Endothelial cell of umbilical vein (primary cell): ENCODE results near the gene THEM4. TPM values are rescaled to one million over a fixed set of nuclear protein-coding genes. Genes with fewer than 3 reads are reported as not detected.

Experiments used
- BruUV-seq: library from RNA; stranded (reverse); fragments of 400-500 nt; replicated peaks from 2 replicates; lab custom pipeline; 2021; lab: Mats Ljungman, UMichigan
- CTCF ChIA-PET: fragments of 300-600, 350-600 bp; sonication (Branson Sonifier 250); formaldehyde crosslinking; loops from one replicate; lab custom pipeline; 2021; ENCODE audit warnings: antibody characterized with exemption, inconsistent platforms; lab: Charles Lee
- POLR2A ChIA-PET: fragments of 300-600, 350-600 bp; sonication (Branson Sonifier 250); formaldehyde crosslinking; loops from one replicate; lab custom pipeline; 2021; ENCODE audit warnings: antibody characterized with exemption, inconsistent platforms; lab: Charles Lee
- DNase-seq: peaks from one replicate; pipeline ENCODE4 v3.0.0-alpha.2; 2011; ENCODE audit warnings: low read depth, low spot score
- FAIRE-seq: peaks from 2 replicates; lab custom pipeline; 2011; peaks lifted over from hg19 to GRCh38; lab: Jason Lieb, UNC
- H2AFZ ChIP-seq: 2 replicates; pipeline ENCODE4 v1.6.0; 2012; ENCODE audit warnings: low read depth, low read length, control low read depth, inconsistent platforms
- H3K27ac ChIP-seq: 2 replicates; pipeline ENCODE4 v1.5.1; 2011; ENCODE audit warnings: low read depth, mild to moderate bottlenecking, control low read depth, low read length, moderate library complexity; ENCODE audit not compliant: insufficient read depth
- H3K27me3 ChIP-seq, 2 experiments: 2 replicates each; pipeline versions ENCODE4 v1.6.0 to v1.6.1; 2011; ENCODE audit warnings: low read length in 2 of 2, mixed read lengths in 1 of 2; ENCODE audit not compliant: control insufficient read depth in 2 of 2, insufficient read depth in 2 of 2
- H3K36me3 ChIP-seq, 2 experiments: 2 replicates in 1 of 2; 3 replicates in 1 of 2; pipeline ENCODE4 v1.5.1; 2011; ENCODE audit warnings: low read length in 2 of 2, mild to moderate bottlenecking in 1 of 2, moderate library complexity in 1 of 2; ENCODE audit not compliant: control insufficient read depth in 2 of 2, insufficient read depth in 2 of 2; ENCODE audit errors: extremely low read depth in 1 of 2
- H3K4me1 ChIP-seq: 3 replicates; pipeline ENCODE4 v1.5.1; 2011; ENCODE audit warnings: mild to moderate bottlenecking, low read length; ENCODE audit not compliant: control insufficient read depth, insufficient read depth; ENCODE audit errors: extremely low read depth
- H3K4me2 ChIP-seq: 2 replicates; pipeline ENCODE4 v1.6.1; 2011; ENCODE audit warnings: low read length, control low read depth, mixed read lengths; ENCODE audit not compliant: insufficient read depth
- H3K4me3 ChIP-seq, 3 experiments: fragments of 200-600 bp in 1 of 3; sonication (generic), shearing (Covaris generic) in 1 of 3; replicated peaks in 1 of 3; 2 replicates each; pipeline ENCODE4 v1.5.1; 2011 to 2016; ENCODE audit warnings: control low read depth in 3 of 3, low read length in 3 of 3, mild to moderate bottlenecking in 2 of 3, inconsistent platforms in 1 of 3, low read depth in 1 of 3, moderate library complexity in 1 of 3; ENCODE audit not compliant: insufficient read depth in 1 of 3
- H3K79me2 ChIP-seq: 2 replicates; pipeline ENCODE4 v1.6.0; 2012; ENCODE audit warnings: low read length, inconsistent platforms; ENCODE audit not compliant: control insufficient read depth, insufficient read depth
- H3K9ac ChIP-seq: replicated peaks from 2 replicates; pipeline ENCODE3; 2011; ENCODE audit warnings: low read length, control low read depth; ENCODE audit not compliant: insufficient read depth; ENCODE audit errors: extremely low read depth
- H3K9me1 ChIP-seq: replicated peaks from 3 replicates; pipeline ENCODE4 v1.6.0; 2011; ENCODE audit warnings: mild to moderate bottlenecking, low read length; ENCODE audit not compliant: control insufficient read depth, insufficient read depth; ENCODE audit errors: extremely low read depth
- H3K9me3 ChIP-seq: replicated peaks from 2 replicates; pipeline ENCODE4 v1.5.1; 2012; ENCODE audit warnings: low read length, inconsistent platforms; ENCODE audit not compliant: control insufficient read depth, insufficient read depth
- H4K20me1 ChIP-seq: replicated peaks from 2 replicates; pipeline ENCODE3; 2011; ENCODE audit warnings: mild to moderate bottlenecking, low read length; ENCODE audit not compliant: control insufficient read depth, insufficient read depth; ENCODE audit errors: extremely low read depth
- JUN ChIP-seq: IDR thresholded peaks from 2 replicates; pipeline ENCODE4 v1.6.1; 2011; ENCODE audit warnings: borderline replicate concordance, low read depth; ENCODE audit not compliant: insufficient read length, insufficient read depth
- POLR2AphosphoS5 ChIP-seq: IDR thresholded peaks from 2 replicates; pipeline ENCODE4 v1.6.1; 2012; ENCODE audit warnings: low read depth, mild to moderate bottlenecking, control low read depth, low read length, moderate library complexity; ENCODE audit not compliant: insufficient read depth
- dilution Hi-C: fragments of 300-500 bp; cut with MboI; formaldehyde crosslinking; loops from one replicate; pipeline ENCODE4 v1.15.0; 2019; ENCODE audit warnings: low sequenced_read_pairs; ENCODE audit not compliant: extremely low pct_ligation_motif_present
- intact Hi-C: fragments of 100-400 bp; cut with micrococcal nuclease; formaldehyde crosslinking; loops from one replicate; pipeline ENCODE4 v1.10.0; 2022
- polyA plus RNA-seq, 4 experiments: library from polyadenylated mRNA; depleted of rRNA in 3 of 4; stranded (reverse) in 3 of 4; unstranded in 1 of 4; fragments of >200 nt; gene quantifications; 2 replicates each; pipeline versions ENCODE4 v1.2.1 to v1.2.3, GENCODE V29; 2011 to 2012; ENCODE audit warnings: missing spikeins in 1 of 4
- total RNA-seq: library from RNA; stranded (reverse); gene quantifications from 2 replicates; pipeline ENCODE4 v1.2.3, GENCODE V29; 2021
- TF ChIP-seq, protein P1 (sequence below), 2 donors: IDR thresholded peaks; 1 replicate in 1 of 2; 2 replicates in 1 of 2; pipeline ENCODE4 v1.5.1; 2011; ENCODE audit warnings: low read length in 2 of 2, mild to moderate bottlenecking in 2 of 2, moderate library complexity in 2 of 2, control low read depth in 1 of 2, inconsistent platforms in 1 of 2, low read depth in 1 of 2; ENCODE audit not compliant: insufficient read depth in 1 of 2; ENCODE audit errors: extremely low read depth in 1 of 2
- TF ChIP-seq, protein P2 (sequence below): IDR thresholded peaks from 2 replicates; pipeline ENCODE4 v1.6.1; 2011; ENCODE audit not compliant: insufficient read depth, insufficient read length

Gene THEM4
- total and polyA plus RNA-seq, 2 donors (not counting 3 experiments of a cell fraction or from before 2014, with no cell fraction given): 22.3 to 24.9 TPM

DNA sequence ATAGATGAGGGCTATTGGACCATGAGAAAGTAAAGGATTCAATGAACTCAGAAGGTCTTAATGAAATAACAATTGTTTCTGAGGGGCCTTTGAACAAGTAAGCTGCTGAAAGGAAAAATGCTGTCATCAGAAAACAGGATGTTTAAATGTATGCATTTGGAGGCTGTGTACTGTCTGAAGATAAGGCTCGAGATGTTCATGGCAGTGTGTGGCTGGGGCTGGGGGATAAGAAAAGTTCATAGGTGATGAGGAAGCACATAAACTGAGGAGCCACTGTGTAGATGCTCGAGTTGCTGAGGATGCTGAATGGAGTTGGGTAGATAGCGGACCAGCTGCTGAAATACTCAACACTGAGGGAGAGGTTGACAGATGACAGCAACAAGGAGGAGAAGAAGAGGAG lies 17.8 kb downstream of the THEM4 start:
- CTCF ChIA-PET: interaction anchor here (8.2 kb wide), 1 partner anchor 109 kb away, joined by 128 read pairs; no protein-coding TSS in a partner anchor

DNA sequence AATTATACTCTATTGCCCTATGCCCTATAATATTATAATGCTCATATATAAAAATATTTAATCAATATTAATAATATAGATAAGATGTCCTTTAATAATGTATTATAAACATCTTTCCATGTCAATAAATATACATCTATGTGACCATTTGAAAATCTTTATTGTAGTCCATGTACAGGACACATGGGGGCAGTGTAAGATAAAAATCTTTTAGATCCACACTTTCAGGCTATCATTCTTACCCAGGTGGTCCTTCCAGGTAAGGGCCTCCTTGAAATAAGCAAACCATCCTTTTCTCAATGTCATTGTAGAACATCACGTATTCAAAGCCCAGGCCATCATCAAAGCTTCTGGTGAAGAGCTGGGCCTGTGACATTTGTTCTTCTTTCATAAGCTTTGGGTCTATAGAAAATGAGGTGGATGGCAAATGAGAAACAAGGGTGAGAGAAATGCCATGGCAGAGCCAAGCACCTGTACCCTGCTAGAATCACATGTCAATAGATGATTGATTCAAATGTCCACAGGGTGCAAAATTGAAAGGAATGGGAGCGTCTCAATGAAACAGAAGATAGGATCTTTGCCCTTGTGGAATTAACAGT lies 20.2 kb downstream of the THEM4 start:
- Histone ChIP-seq H3K79me2 (no peaks in the 10 kb centered on the region), H3K9ac (no peak overlapping the region), H3K27me3 (no peaks in the 10 kb centered on the region), H3K9me3 (no peaks in the 10 kb centered on the region), H3K4me1 (peaks cover 15% of the 10 kb centered on the region), H3K4me3 (no peak overlapping the region), H2AFZ (no peak overlapping the region), H4K20me1 (no peaks in the 10 kb centered on the region), H3K4me2 (no peak overlapping the region), H3K36me3 (no peaks in the 10 kb centered on the region), H3K9me1 (no peaks in the 10 kb centered on the region), H3K27ac (no peak overlapping the region)
- dilution Hi-C loops: no loop called here
- intact Hi-C loops: loop anchor here (1.0 kb wide), 4 partner anchors 45 to 112 kb away; no protein-coding TSS in a partner anchor
- no peak for TF ChIP-seq POLR2AphosphoS5
- TF ChIP-seq, protein P1, sequence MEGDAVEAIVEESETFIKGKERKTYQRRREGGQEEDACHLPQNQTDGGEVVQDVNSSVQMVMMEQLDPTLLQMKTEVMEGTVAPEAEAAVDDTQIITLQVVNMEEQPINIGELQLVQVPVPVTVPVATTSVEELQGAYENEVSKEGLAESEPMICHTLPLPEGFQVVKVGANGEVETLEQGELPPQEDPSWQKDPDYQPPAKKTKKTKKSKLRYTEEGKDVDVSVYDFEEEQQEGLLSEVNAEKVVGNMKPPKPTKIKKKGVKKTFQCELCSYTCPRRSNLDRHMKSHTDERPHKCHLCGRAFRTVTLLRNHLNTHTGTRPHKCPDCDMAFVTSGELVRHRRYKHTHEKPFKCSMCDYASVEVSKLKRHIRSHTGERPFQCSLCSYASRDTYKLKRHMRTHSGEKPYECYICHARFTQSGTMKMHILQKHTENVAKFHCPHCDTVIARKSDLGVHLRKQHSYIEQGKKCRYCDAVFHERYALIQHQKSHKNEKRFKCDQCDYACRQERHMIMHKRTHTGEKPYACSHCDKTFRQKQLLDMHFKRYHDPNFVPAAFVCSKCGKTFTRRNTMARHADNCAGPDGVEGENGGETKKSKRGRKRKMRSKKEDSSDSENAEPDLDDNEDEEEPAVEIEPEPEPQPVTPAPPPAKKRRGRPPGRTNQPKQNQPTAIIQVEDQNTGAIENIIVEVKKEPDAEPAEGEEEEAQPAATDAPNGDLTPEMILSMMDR (IDR thresholded peaks at IDR 0.05; ENCODE audit: extremely low read depth in 1 of 2, insufficient read depth in 1 of 2, low read depth in 1 of 2, low read length in 2 of 2): peak; percentile 20 to 22
- no peak for FAIRE-seq
- DNase-seq: peak; percentile 28
- POLR2A ChIA-PET: no interaction called here
- CTCF ChIA-PET: interaction anchor here (0.6 to 8.2 kb wide), 12 partner anchors 11 to 112 kb away, joined by 3 to 128 read pairs (median 4); partner anchors contain the start of gene THEM4
- no TSS peak for BruUV-seq

More for the DNA sequence above, 17.8 kb downstream of the THEM4 start:
- peak; percentile 15 for DNase-seq
- H3K4me3 ChIP-seq: no peak overlapping the region
- H3K4me1 ChIP-seq: peaks cover 14% of the 10 kb centered on the region
- H3K9ac ChIP-seq: no peak overlapping the region
- H3K27ac ChIP-seq: no peak overlapping the region
- H3K9me1 ChIP-seq: no peaks in the 10 kb centered on the region
- H3K79me2 ChIP-seq: no peaks in the 10 kb centered on the region
- H3K36me3 ChIP-seq: peaks cover 2 to 5% of the 10 kb centered on the region in 2 experiments
- H4K20me1 ChIP-seq: no peaks in the 10 kb centered on the region
- dilution Hi-C loops (no loop called here), intact Hi-C loops (no loop called here)
- POLR2A ChIA-PET: no interaction called here
- H3K9me3 ChIP-seq: no peaks in the 10 kb centered on the region
- BruUV-seq: no TSS peak
- no peak overlapping the region for H2AFZ ChIP-seq
- H3K27me3 ChIP-seq: no peaks in the 10 kb centered on the region
- TF ChIP-seq, protein P2, sequence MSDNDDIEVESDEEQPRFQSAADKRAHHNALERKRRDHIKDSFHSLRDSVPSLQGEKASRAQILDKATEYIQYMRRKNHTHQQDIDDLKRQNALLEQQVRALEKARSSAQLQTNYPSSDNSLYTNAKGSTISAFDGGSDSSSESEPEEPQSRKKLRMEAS: no peak
- TF ChIP-seq POLR2AphosphoS5 (no peak), JUN (no peak)
- no peak for FAIRE-seq
- no peak overlapping the region for H3K4me2 ChIP-seq
